Measurements from ENCODE around the gene BARX1.

DNA sequence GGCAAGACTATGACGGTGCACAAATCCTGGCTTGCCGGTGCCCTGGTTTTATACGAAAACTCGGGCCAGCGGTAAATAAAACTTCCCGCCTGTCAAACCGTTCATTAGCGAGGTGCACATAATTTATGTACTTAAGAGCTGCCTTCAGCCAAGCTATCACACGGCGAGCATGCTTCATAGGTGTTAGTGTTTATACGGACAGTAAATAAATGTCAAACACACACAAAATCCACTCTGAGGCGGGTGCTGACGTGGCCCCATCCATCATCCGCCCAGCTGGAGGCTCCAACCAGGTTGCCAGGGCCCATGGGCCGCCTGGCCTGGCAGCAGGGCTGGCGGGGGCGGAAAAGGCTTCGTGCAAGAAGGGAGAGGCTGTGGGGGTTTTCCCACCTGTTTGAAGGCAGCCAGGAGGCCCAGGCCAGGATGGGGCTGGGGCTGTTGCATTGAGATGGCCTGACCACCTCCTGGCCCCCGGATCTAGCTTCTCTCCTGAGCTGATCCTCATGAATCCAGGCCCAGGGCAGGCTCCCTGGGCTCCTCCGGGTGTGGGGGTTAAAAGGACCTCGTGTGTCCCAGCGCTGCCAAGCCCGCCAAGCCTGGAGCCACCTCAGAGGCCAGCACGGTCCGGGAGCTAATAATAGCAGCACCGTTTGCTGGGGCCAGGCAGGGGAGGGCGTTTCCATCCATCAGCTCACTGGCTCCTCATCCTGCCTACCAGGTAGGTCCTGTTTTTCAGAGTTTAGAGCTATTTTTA is 43.2 kb downstream of the BARX1 start:
- TF ChIP-seq, protein P1, sequence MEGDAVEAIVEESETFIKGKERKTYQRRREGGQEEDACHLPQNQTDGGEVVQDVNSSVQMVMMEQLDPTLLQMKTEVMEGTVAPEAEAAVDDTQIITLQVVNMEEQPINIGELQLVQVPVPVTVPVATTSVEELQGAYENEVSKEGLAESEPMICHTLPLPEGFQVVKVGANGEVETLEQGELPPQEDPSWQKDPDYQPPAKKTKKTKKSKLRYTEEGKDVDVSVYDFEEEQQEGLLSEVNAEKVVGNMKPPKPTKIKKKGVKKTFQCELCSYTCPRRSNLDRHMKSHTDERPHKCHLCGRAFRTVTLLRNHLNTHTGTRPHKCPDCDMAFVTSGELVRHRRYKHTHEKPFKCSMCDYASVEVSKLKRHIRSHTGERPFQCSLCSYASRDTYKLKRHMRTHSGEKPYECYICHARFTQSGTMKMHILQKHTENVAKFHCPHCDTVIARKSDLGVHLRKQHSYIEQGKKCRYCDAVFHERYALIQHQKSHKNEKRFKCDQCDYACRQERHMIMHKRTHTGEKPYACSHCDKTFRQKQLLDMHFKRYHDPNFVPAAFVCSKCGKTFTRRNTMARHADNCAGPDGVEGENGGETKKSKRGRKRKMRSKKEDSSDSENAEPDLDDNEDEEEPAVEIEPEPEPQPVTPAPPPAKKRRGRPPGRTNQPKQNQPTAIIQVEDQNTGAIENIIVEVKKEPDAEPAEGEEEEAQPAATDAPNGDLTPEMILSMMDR (IDR thresholded peaks at IDR 0.05): no peak
- TF ChIP-seq POLR2A (IDR thresholded peaks at IDR 0.05): no peak
- no peak for TF ChIP-seq EP300 (IDR thresholded peaks at IDR 0.05)

Measured in ovary (tissue), 3 donors.